OCI-LY3 (cell line): ENCODE data around the gene GARIN3.

Experiments
- H2AFZ ChIP-seq: fragments of 200-600, 300-600 bp; shearing (Covaris generic); 2 replicates; pipeline ENCODE4 v1.6.0; 2014; ENCODE audit warnings: antibody characterized with exemption, low read depth, low read length
- H3K27ac ChIP-seq: fragments of 200-600, 300-600 bp; sonication (generic); 2 replicates; pipeline ENCODE4 v1.5.1; 2014; ENCODE audit warnings: mild to moderate bottlenecking, low read length, moderate library complexity, mixed read lengths
- H3K27me3 ChIP-seq: fragments of 200-600, 300-600 bp; sonication (generic); 2 replicates; pipeline ENCODE4 v1.6.1; 2014; ENCODE audit warnings: low read depth, low read length, mixed read lengths
- H3K36me3 ChIP-seq: fragments of 200-600, 300-600 bp; sonication (generic); replicated peaks from 2 replicates; pipeline ENCODE3; 2014; ENCODE audit warnings: low read depth, low read length, mixed read lengths
- H3K4me1 ChIP-seq: fragments of 300-600, 200-600 bp; sonication (generic); 2 replicates; pipeline ENCODE4 v1.6.1; 2014; ENCODE audit warnings: low read length, mixed read lengths
- H3K4me2 ChIP-seq: fragments of 200-600, 300-600 bp; sonication (generic); 2 replicates; pipeline ENCODE4 v1.6.1; 2014; ENCODE audit warnings: low read length, mixed read lengths
- H3K4me3 ChIP-seq: fragments of 300-600, 200-600 bp; sonication (generic); 2 replicates; pipeline ENCODE4 v1.5.1; 2014; ENCODE audit warnings: antibody characterized with exemption, mild to moderate bottlenecking, low read length, moderate library complexity
- H3K79me2 ChIP-seq: fragments of 300-600, 200-600 bp; shearing (Covaris generic); 2 replicates; pipeline ENCODE4 v1.6.1; 2014; ENCODE audit warnings: mild to moderate bottlenecking, low read length, mixed read lengths
- H3K9ac ChIP-seq: fragments of 300-600, 200-600 bp; shearing (Covaris generic); 2 replicates; pipeline ENCODE4 v1.6.0; 2014; ENCODE audit warnings: mild to moderate bottlenecking, low read length, moderate library complexity
- H3K9me3 ChIP-seq: fragments of 200-600, 300-600 bp; shearing (Covaris generic); 2 replicates; pipeline ENCODE4 v1.6.1; 2014; ENCODE audit warnings: low read length, mixed read lengths; ENCODE audit not compliant: insufficient read depth
- H4K20me1 ChIP-seq: fragments of 200-600, 300-600 bp; sonication (generic); 2 replicates; pipeline ENCODE4 v1.6.1; 2016; ENCODE audit warnings: low read length, mixed read lengths; ENCODE audit not compliant: insufficient read depth
- EZH2phosphoT487 ChIP-seq: fragments of 200-600 bp; shearing (Covaris generic); IDR thresholded peaks from 2 replicates; pipeline ENCODE4 v1.6.1; 2018; ENCODE audit warnings: antibody characterized with exemption, mixed run types, low read depth
- TF ChIP-seq, protein P1 (sequence below): fragments of 200-600, 300-600 bp; sonication (generic); IDR thresholded peaks from 2 replicates; pipeline ENCODE4 v1.5.1; 2014; ENCODE audit warnings: antibody characterized with exemption, low read length, low read depth

Gene GARIN3

DNA sequence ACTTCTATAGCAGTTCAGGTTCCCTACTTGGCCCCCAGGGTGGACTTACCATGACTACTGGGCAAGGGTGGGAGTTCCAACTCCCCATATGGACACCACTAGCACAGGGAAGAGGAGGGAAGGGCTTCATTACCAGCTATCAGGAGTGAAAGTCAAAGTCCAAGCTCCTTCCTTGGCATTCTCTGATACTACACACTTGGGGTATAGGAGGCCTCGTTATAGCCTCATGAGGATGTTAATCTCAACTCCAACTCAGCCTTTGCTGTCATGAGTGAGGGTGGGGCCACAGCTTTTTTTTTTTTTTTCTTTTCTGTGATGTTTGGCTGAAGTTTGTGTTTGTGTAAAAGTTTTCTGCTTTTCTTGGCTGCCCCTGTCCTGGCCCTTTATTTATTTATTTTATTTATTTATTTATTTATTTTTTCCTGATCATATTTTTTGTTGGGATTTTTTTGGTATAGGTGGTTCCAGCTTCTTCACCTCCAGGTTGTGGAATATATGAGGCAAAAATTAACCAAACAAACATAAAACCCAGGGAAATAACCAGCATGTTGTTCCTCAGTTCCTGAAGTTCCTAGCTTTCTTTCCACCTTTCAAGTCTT lies 8.7 kb downstream of the GARIN3 start:
- H3K4me3 ChIP-seq = no peak overlapping the region
- no peaks in the 10 kb centered on the region for H4K20me1 ChIP-seq
- H3K4me1 ChIP-seq = no peaks in the 10 kb centered on the region
- H3K9ac ChIP-seq = no peak overlapping the region
- no peak overlapping the region for H2AFZ ChIP-seq
- no peaks in the 10 kb centered on the region for H3K36me3 ChIP-seq
- no peaks in the 10 kb centered on the region for H3K9me3 ChIP-seq
- TF ChIP-seq, protein P1, sequence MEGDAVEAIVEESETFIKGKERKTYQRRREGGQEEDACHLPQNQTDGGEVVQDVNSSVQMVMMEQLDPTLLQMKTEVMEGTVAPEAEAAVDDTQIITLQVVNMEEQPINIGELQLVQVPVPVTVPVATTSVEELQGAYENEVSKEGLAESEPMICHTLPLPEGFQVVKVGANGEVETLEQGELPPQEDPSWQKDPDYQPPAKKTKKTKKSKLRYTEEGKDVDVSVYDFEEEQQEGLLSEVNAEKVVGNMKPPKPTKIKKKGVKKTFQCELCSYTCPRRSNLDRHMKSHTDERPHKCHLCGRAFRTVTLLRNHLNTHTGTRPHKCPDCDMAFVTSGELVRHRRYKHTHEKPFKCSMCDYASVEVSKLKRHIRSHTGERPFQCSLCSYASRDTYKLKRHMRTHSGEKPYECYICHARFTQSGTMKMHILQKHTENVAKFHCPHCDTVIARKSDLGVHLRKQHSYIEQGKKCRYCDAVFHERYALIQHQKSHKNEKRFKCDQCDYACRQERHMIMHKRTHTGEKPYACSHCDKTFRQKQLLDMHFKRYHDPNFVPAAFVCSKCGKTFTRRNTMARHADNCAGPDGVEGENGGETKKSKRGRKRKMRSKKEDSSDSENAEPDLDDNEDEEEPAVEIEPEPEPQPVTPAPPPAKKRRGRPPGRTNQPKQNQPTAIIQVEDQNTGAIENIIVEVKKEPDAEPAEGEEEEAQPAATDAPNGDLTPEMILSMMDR = no peak
- TF ChIP-seq EZH2phosphoT487 = no peak
- no peaks in the 10 kb centered on the region for H3K79me2 ChIP-seq
- H3K27me3 ChIP-seq = peaks cover 5% of the 10 kb centered on the region; the same call in 1 of the 2 replicates
- H3K4me2 ChIP-seq = no peak overlapping the region
- no peak overlapping the region for H3K27ac ChIP-seq

DNA sequence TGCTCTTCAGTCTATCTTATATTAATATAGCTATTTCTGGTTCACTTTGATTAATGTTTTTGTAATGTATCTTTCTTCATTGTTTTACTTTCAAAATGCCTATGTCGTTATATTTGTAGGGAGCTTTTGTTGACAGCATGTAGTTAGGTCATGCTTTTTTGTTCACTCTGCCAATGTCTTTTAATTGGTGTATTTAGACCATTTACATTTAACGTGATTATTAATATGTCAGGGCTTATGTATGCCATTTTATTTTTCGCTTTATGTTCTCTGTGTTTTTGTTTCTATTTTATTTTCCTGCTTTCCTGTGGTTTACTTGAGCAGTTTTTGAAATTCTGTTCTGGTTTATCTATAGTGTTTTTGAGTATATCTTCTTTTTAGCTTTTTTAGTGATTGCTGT lies 10.8 kb downstream of the GARIN3 start:
- Histone ChIP-seq H3K9ac (no peak overlapping the region), H3K27ac (no peak overlapping the region), H2AFZ (no peak overlapping the region), H3K36me3 (no peaks in the 10 kb centered on the region), H3K79me2 (no peaks in the 10 kb centered on the region), H3K4me1 (no peaks in the 10 kb centered on the region), H3K9me3 (no peaks in the 10 kb centered on the region), H4K20me1 (no peaks in the 10 kb centered on the region), H3K4me2 (no peak overlapping the region), H3K4me3 (no peak overlapping the region), H3K27me3 (peaks cover 5% of the 10 kb centered on the region; the same call in 1 of the 2 replicates)
- TF ChIP-seq, protein P1 = no peak

- Histone ChIP-seq H3K79me2 (no peaks in the 10 kb centered on the region), H3K4me2 (no peak overlapping the region), H3K9ac (no peak overlapping the region), H3K27ac (no peak overlapping the region), H3K9me3 (no peaks in the 10 kb centered on the region), H3K4me3 (no peak overlapping the region), H4K20me1 (no peaks in the 10 kb centered on the region), H3K36me3 (no peaks in the 10 kb centered on the region), H3K4me1 (no peaks in the 10 kb centered on the region), H2AFZ (no peak overlapping the region), H3K27me3 (no peaks in the 10 kb centered on the region)
- TF ChIP-seq, protein P1 = no peak
- TF ChIP-seq EZH2phosphoT487 = no peak
Observed at GRCh38 chr5:157150995-157151394, 15.1 kb downstream of the GARIN3 start.

DNA sequence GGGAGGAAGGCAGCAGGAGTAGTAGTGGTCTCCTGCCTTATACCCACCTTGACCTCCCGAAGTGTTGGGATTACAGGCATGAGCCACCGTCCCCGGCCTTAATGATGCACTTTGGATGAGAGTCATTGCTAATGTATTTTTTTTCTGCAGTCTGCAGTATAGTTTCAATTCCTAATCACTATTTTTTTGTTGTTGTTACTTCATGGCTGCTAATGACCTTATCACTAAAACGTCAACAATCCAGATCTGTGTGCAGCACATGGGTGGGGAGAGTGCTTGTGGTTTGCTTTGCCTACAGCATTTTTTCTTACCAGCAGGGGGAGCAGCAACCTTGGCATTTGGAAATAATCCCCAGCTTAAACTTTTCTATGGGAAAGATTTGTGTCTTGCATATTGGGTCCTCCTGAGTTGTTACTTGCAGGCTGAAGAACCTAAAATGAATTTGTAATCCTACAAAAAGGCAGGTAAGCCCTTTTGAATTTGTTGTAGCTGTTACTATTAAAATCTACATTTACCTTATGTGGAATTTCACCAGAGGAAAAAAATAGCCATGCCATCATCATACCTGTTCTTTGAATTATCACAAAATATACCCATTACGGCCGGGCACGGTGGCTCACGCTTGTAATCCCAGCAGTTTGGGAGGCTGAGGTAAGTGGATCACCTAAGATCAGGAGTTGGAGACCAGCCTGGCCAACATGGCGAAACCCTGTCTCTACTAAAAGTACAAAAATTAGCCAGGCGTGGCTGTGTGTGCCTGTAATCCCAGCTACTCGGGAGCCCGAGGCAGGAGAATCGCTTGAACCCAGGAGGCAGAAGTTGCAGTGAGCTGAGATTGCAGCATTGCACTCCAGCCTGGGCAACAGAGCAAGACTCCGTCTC lies 17.1 kb downstream of the GARIN3 start:
- TF ChIP-seq EZH2phosphoT487 = no peak
- TF ChIP-seq, protein P1 = peak; percentile 75

More for the DNA sequence above, 17.1 kb downstream of the GARIN3 start:
- no peaks in the 10 kb centered on the region for H3K27me3 ChIP-seq
- H3K4me3 ChIP-seq = no peak overlapping the region
- no peak overlapping the region for H2AFZ ChIP-seq
- H3K27ac ChIP-seq = no peak overlapping the region
- no peak overlapping the region for H3K9ac ChIP-seq
- H3K4me2 ChIP-seq = no peak overlapping the region
- no peaks in the 10 kb centered on the region for H3K36me3 ChIP-seq
- no peaks in the 10 kb centered on the region for H3K79me2 ChIP-seq
- H3K4me1 ChIP-seq = peaks cover under 1% of the 10 kb centered on the region
- no peaks in the 10 kb centered on the region for H4K20me1 ChIP-seq
- H3K9me3 ChIP-seq = no peaks in the 10 kb centered on the region
